HG02970 (cell line): ENCODE results near the gene ZNF282.
A peak's percentile ranks its signal among the peaks of the same experiment; 100 is the strongest.

ENCODE experiments used
- ATAC-seq: cut with Tn5 transposase; IDR thresholded peaks from one replicate; pipeline ENCODE4 v1.9.1; 2021; ENCODE audit warnings: mild to moderate bottlenecking, moderate library complexity, moderate number of reproducible peaks; ENCODE audit not compliant: unreplicated experiment, low FRiP score

The ZNF282 gene

DNA sequence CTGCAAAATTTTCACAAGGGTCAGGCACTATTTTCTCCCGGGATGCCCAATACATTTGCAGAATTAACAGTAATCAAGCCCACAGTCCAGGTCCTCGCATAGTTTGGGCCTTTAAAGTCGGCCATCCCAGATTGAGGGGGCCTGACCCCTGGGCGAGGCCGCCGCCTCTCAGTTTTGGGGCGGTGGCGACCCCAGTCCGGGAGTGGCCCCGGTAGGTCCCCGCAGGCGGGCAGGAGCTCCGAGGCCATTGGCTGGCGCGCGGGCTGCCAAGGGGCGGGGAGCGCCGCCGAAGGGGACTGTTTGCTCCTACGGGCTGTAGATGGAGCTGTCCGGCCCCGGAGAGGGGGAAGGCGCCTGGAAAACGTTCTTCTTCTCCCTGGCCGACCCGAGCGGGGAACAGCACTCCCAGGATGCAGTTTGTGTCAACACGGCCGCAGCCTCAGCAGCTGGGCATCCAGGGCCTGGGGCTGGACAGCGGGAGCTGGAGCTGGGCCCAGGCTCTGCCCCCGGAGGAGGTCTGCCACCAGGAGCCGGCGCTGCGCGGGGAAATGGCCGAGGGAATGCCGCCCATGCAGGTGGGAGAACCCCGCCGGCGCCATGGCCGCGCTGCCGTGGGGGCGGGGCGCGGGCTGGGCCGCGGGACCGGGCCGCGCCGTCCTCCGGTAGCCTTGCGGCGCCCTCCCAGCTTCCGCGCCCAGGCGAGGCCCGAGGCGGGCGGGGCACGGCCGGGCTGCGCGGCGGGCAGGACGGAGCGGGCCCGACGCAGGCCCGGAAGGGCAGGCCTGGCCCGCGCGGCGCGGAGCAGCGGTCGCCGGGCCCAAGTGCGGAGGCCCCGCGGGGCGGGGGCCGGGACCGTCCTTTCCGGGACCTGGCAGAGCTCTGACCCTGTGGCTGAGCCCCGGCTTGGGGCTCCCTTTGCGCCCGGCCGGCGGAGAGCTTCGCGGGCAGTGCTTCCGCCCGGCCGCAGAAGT lies at the start of gene ZNF282:
Gene ZNF282, plus strand, starts transcription at position 367 of the 971 bp plus-strand sequence. Its CDS starts 44 bp downstream, at position 411.
- peak; percentile 89 for ATAC-seq

DNA sequence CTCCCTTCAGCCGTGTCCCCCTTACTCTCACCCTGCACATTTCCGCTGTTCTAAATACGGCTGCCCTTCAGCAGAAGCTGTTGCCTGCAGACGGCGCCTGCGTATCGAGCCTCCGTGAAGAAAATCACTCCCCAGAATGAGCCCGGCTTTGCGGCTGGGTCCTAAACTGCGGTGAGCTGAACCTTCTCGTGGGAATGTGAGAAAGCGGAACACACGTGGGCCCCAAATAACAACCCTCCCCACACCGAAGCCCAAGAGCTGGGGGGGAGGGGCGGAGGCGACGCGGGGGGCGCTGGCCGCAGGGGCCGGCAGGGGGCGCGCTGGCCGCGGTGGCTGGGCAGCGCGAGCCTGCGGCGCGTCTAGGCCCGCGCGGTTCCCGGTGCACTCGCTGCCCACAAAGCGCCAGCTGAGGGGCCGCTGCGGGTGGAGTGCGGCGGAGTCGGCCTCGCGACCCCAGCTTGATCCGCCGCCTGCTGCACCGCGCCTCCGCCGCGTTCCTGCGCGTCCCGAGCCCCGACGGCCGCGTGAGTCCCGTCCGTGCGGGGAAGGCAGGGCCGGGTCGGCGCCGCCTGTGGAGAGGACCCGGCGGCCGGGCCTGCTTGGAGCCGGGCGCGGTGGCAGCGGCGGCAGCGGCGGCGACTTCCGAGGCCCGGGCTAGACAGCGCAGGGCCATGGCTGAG lies 48.1 kb upstream of the ZNF282 start, which contains the start of gene ZNF398:
Gene ZNF398, plus strand, starts transcription at position 382 of the 680 bp plus-strand sequence. Its CDS starts 290 bp downstream, at position 672.
- peak; percentile 73 for ATAC-seq

- peak; percentile 31 for ATAC-seq
Observed at GRCh38 chr7:149147752-149148653, 47.3 kb upstream of the ZNF282 start.

DNA sequence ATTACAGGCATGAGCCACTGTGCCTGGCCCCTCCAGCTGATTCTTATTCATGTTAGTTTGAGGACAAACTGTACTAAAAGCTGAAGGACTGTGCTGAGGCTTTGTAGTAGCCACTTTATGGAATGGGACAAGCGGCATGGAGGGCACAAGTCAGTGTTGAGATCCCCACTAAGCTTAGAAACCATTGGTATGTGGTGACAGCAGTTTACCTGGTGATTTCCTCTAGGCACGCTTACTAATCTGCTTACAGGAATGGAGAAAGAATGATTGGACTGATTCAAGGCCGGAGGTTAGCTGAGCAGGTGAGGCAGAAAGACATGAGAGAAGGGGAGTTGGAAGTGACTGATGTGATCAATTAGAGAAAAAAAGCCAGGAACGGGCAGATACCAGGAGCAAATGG lies 44.4 kb upstream of the ZNF282 start:
- ATAC-seq = no peak

GRCh38 chr7:149153346-149153745 lies 42.0 kb upstream of the ZNF282 start:
- ATAC-seq = no peak

- no peak for ATAC-seq
Observed at GRCh38 chr7:149154056-149154455, 41.3 kb upstream of the ZNF282 start.

GRCh38 chr7:149156898-149157297 lies 38.4 kb upstream of the ZNF282 start:
- ATAC-seq = no peak

- no peak for ATAC-seq
Observed at GRCh38 chr7:149161241-149161848, 34.0 kb upstream of the ZNF282 start.

DNA sequence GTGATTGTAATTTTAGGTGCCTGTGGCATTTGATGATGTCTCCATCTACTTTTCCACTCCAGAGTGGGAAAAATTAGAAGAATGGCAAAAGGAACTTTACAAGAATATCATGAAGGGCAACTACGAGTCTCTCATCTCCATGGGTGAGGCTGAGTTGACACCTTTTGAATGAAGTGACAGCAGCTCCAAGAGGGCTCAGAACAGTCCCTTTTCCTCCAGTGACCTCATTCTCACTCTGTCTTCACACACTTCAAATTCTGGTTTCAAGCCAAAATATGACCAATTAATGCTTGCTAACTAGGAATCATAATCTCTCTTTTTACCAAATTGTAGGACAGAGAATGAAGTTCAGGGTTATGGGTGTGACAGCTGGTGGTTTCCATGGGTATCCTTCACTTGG lies 29.2 kb upstream of the ZNF282 start:
- no peak for ATAC-seq

GRCh38 chr7:149166630-149167352 lies 28.6 kb upstream of the ZNF282 start:
- ATAC-seq = no peak

DNA sequence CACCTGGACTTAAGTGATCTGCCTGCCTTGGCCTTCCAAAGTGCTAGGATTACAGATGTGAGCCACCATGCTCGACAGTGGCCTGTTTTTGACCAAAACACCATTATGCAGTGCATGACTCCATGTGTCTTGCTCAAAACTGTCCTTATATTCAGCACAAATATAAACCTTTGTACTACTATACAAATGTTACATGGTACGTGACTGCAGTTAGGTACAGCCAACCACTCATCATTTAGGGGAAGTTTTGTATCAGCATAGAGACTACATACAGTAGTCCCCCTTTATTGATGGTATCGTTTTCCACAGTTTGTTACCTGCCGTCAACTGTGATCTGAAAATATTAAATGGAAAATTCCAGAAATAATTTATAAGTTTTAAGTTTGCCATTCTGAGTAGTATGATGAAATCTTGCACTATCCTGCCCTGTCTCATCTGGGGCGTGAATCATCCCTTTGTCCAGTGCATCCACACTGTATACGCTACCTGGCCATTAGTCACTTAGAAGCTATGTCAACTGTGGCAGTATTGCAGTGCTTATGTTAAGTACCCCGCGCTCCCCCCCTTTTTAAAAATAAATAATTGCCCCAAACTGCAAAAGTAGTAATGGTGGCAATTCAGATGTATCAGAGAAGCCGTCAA lies 23.3 kb upstream of the ZNF282 start:
- ATAC-seq = no peak

- no peak for ATAC-seq
Observed at GRCh38 chr7:149172534-149172920, 22.8 kb upstream of the ZNF282 start.

GRCh38 chr7:149175150-149175549 lies 20.2 kb upstream of the ZNF282 start:
- no peak for ATAC-seq

DNA sequence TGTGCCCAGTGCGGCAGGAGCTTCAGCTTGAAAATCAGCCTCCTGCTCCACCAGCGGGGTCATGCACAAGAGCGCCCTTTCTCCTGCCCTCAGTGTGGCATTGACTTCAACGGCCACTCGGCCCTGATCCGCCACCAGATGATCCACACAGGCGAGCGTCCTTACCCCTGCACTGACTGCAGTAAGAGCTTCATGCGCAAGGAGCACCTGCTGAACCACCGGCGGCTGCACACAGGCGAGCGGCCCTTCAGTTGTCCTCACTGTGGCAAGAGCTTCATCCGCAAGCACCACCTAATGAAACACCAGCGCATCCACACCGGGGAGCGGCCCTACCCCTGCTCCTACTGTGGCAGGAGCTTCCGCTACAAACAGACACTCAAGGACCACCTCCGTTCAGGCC lies 16.1 kb upstream of the ZNF282 start:
- no peak for ATAC-seq

GRCh38 chr7:149180722-149181449 lies 14.5 kb upstream of the ZNF282 start:
- ATAC-seq = no peak

GRCh38 chr7:149181450-149181790 lies 13.9 kb upstream of the ZNF282 start:
- no peak for ATAC-seq

DNA sequence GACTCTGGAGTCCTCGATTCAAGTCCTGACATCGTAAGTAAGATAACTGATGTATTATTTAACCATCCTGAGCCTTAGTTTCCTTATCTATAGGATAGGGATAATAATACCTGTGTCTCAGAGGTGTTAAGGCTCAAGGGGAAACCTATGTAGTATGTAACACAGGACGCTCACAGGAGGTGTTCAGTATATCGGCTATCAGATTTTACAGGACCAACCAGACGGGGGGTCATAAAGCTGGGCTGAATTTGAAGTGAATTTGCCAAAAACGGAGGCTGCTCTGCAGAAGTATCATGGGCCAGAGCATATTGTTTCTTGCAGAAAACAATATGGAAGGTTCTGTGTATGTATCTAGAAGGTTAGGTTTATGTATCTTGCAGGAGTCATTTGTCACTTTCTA lies 11.1 kb upstream of the ZNF282 start:
- no peak for ATAC-seq

GRCh38 chr7:149188213-149188612 lies 7.1 kb upstream of the ZNF282 start:
- no peak for ATAC-seq
